ENCODE results near the gene C16orf92. TPM values are rescaled to one million over a fixed set of nuclear protein-coding genes. Genes with fewer than 3 reads are reported as not detected.

The C16orf92 gene
- total RNA-seq, 1 experiment from 2014 or later, result not detected

- POLR2A ChIA-PET, result no interaction called here
- in situ Hi-C loops (cut with HindIII; ENCODE audit: low pct_unique_long_range_greater_than_20kb, low sequenced_read_pairs), result no loop called here
Observed at GRCh38 chr16:29984137-29984763, 38.7 kb upstream of the C16orf92 start.

GRCh38 chr16:29984764-29985147 is 38.2 kb upstream of the C16orf92 start:
- Histone ChIP-seq H3K4me1 (ENCODE audit: control insufficient read depth, insufficient read depth, low read length) (no peaks in the 10 kb centered on the region), H3K27ac (ENCODE audit: low read length) (no peak overlapping the region), H3K36me3 (ENCODE audit: control insufficient read depth, insufficient read depth, low read length) (peaks cover 29% of the 10 kb centered on the region), H3K4me3 (ENCODE audit: low read depth in 2 of 2, low read length in 2 of 2) (no peak overlapping the region), H3K9me3 (ENCODE audit: control insufficient read depth, insufficient read depth, low read depth, low read length) (no peaks in the 10 kb centered on the region), H3K27me3 (ENCODE audit: control insufficient read depth, insufficient read depth, low read length) (no peaks in the 10 kb centered on the region)
- CTCF ChIA-PET, result no interaction called here
- in situ Hi-C loops (cut with HindIII; ENCODE audit: low pct_unique_long_range_greater_than_20kb, low sequenced_read_pairs), result no loop called here
- POLR2A ChIA-PET, result no interaction called here
- no peak for TF ChIP-seq SIN3A (IDR thresholded peaks at IDR 0.05; ENCODE audit: borderline replicate concordance, insufficient read depth, low read depth, low read length)
- TF ChIP-seq, protein P1, sequence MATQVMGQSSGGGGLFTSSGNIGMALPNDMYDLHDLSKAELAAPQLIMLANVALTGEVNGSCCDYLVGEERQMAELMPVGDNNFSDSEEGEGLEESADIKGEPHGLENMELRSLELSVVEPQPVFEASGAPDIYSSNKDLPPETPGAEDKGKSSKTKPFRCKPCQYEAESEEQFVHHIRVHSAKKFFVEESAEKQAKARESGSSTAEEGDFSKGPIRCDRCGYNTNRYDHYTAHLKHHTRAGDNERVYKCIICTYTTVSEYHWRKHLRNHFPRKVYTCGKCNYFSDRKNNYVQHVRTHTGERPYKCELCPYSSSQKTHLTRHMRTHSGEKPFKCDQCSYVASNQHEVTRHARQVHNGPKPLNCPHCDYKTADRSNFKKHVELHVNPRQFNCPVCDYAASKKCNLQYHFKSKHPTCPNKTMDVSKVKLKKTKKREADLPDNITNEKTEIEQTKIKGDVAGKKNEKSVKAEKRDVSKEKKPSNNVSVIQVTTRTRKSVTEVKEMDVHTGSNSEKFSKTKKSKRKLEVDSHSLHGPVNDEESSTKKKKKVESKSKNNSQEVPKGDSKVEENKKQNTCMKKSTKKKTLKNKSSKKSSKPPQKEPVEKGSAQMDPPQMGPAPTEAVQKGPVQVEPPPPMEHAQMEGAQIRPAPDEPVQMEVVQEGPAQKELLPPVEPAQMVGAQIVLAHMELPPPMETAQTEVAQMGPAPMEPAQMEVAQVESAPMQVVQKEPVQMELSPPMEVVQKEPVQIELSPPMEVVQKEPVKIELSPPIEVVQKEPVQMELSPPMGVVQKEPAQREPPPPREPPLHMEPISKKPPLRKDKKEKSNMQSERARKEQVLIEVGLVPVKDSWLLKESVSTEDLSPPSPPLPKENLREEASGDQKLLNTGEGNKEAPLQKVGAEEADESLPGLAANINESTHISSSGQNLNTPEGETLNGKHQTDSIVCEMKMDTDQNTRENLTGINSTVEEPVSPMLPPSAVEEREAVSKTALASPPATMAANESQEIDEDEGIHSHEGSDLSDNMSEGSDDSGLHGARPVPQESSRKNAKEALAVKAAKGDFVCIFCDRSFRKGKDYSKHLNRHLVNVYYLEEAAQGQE (IDR thresholded peaks at IDR 0.05; ENCODE audit: insufficient read depth in 1 of 2, low read depth in 2 of 2, low read length in 1 of 2), result no peak
- no peak for TF ChIP-seq TCF7L2 (IDR thresholded peaks at IDR 0.05; ENCODE audit: low read depth, low read length)
- no peak for TF ChIP-seq POLR2AphosphoS5 (IDR thresholded peaks at IDR 0.05; ENCODE audit: low read depth, low read length)
- TF ChIP-seq CTCF (IDR thresholded peaks at IDR 0.05), result no peak
- ATAC-seq (no peak), DNase-seq (ENCODE audit: low read depth, low spot score) (no peak)
- BruUV-seq (replicated peaks), result no TSS peak
- intact Hi-C loops (cut with micrococcal nuclease; ENCODE audit: unreplicated experiment), result no loop called here

More at GRCh38 chr16:29984137-29984763, 38.7 kb upstream of the C16orf92 start:
- no peaks in the 10 kb centered on the region for H3K9me3 ChIP-seq (ENCODE audit: control insufficient read depth, insufficient read depth, low read depth, low read length)
- H3K4me1 ChIP-seq (ENCODE audit: control insufficient read depth, insufficient read depth, low read length), result no peaks in the 10 kb centered on the region
- CTCF ChIA-PET, result no interaction called here
- intact Hi-C loops (cut with micrococcal nuclease; ENCODE audit: unreplicated experiment), result no loop called here
- ATAC-seq (no peak), DNase-seq (ENCODE audit: low read depth, low spot score) (no peak)
- no TSS peak for BruUV-seq (replicated peaks)
- H3K27me3 ChIP-seq (ENCODE audit: control insufficient read depth, insufficient read depth, low read length), result no peaks in the 10 kb centered on the region
- no peak for TF ChIP-seq SIN3A (IDR thresholded peaks at IDR 0.05; ENCODE audit: borderline replicate concordance, insufficient read depth, low read depth, low read length)
- H3K27ac ChIP-seq (ENCODE audit: low read length), result no peak overlapping the region
- H3K36me3 ChIP-seq (ENCODE audit: control insufficient read depth, insufficient read depth, low read length), result peaks cover 31% of the 10 kb centered on the region
- no peak overlapping the region for H3K4me3 ChIP-seq (ENCODE audit: low read depth in 2 of 2, low read length in 2 of 2)

DNA sequence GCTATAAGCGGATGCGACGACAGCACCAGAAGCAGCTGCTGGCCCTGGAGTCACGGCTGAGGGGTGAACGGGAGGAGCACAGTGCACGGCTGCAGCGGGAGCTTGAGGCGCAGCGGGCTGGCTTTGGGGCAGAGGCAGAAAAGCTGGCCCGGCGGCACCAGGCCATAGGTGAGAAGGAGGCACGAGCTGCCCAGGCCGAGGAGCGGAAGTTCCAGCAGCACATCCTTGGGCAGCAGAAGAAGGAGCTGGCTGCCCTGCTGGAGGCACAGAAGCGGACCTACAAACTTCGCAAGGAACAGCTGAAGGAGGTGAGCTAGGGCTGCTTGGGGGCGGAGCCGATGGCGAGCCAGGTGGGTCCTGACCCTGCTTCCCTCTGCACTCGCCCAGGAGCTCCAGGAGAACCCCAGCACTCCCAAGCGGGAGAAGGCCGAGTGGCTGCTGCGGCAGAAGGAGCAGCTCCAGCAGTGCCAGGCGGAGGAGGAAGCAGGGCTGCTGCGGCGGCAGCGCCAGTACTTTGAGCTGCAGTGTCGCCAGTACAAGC is 37.7 kb upstream of the C16orf92 start:
- BruUV-seq (replicated peaks), result no TSS peak
- Histone ChIP-seq H3K9me3 (ENCODE audit: control insufficient read depth, insufficient read depth, low read depth, low read length) (no peaks in the 10 kb centered on the region), H3K27ac (ENCODE audit: low read length) (no peak overlapping the region), H3K4me1 (ENCODE audit: control insufficient read depth, insufficient read depth, low read length) (no peaks in the 10 kb centered on the region), H3K4me3 (ENCODE audit: low read depth in 2 of 2, low read length in 2 of 2) (no peak overlapping the region), H3K27me3 (ENCODE audit: control insufficient read depth, insufficient read depth, low read length) (no peaks in the 10 kb centered on the region), H3K36me3 (ENCODE audit: control insufficient read depth, insufficient read depth, low read length) (peaks cover 29% of the 10 kb centered on the region)
- ATAC-seq (no peak), DNase-seq (ENCODE audit: low read depth, low spot score) (no peak)
- intact Hi-C loops (cut with micrococcal nuclease; ENCODE audit: unreplicated experiment), result no loop called here
- in situ Hi-C loops (cut with HindIII; ENCODE audit: low pct_unique_long_range_greater_than_20kb, low sequenced_read_pairs), result no loop called here
- POLR2A ChIA-PET, result no interaction called here
- CTCF ChIA-PET, result interaction anchor here (0.6 kb wide), 1 partner anchor 178 kb away, joined by 3 read pairs; no protein-coding TSS in a partner anchor
- no peak for TF ChIP-seq TCF7L2 (IDR thresholded peaks at IDR 0.05; ENCODE audit: low read depth, low read length)
- TF ChIP-seq POLR2AphosphoS5 (IDR thresholded peaks at IDR 0.05; ENCODE audit: low read depth, low read length), result no peak
- TF ChIP-seq SIN3A (IDR thresholded peaks at IDR 0.05; ENCODE audit: borderline replicate concordance, insufficient read depth, low read depth, low read length), result no peak
- TF ChIP-seq, protein P1 (IDR thresholded peaks at IDR 0.05; ENCODE audit: insufficient read depth in 1 of 2, low read depth in 2 of 2, low read length in 1 of 2), result no peak
- no peak for TF ChIP-seq CTCF (IDR thresholded peaks at IDR 0.05)
